Measurements from ENCODE around the gene KNSTRN.

The KNSTRN gene

GRCh38 chr15:40428185-40428584 is 45.7 kb downstream of the KNSTRN start:
- H3K4me1 ChIP-seq (ENCODE audit: low read length), result no peaks in the 10 kb centered on the region
- no peaks in the 10 kb centered on the region for H3F3A ChIP-seq (ENCODE audit: insufficient read depth, low read length)
- no peaks in the 10 kb centered on the region for H3K9me2 ChIP-seq (replicated peaks; ENCODE audit: insufficient read depth, low read length)
- no peak overlapping the region for H3K4me2 ChIP-seq (ENCODE audit: low read depth, low read length)
- H3K27me3 ChIP-seq (replicated peaks; ENCODE audit: insufficient read depth, low read length), result no peaks in the 10 kb centered on the region
- H3K79me2 ChIP-seq (ENCODE audit: low read length), result no peaks in the 10 kb centered on the region
- TF ChIP-seq CTCF (IDR thresholded peaks at IDR 0.05; ENCODE audit: low read length) (no peak), EZH2phosphoT487 (IDR thresholded peaks at IDR 0.05; ENCODE audit: low read length) (no peak), EZH2 (optimal IDR thresholded peaks at IDR 0.05; ENCODE audit: low read depth, low read length) (no peak)
- no peaks in the 10 kb centered on the region for H3K9me3 ChIP-seq (replicated peaks; ENCODE audit: insufficient read depth, low read length)
- H2AFZ ChIP-seq (ENCODE audit: low read length), result no peak overlapping the region
- H3K36me3 ChIP-seq (replicated peaks; ENCODE audit: insufficient read depth, low read length), result no peaks in the 10 kb centered on the region
- no peak overlapping the region for H3K4me3 ChIP-seq (ENCODE audit: low read length)
- no peak for DNase-seq
- no peak overlapping the region for H3K9ac ChIP-seq (ENCODE audit: low read length)
- no peaks in the 10 kb centered on the region for H4K20me1 ChIP-seq (ENCODE audit: insufficient read depth, low read length)
- no peak overlapping the region for H3K27ac ChIP-seq (ENCODE audit: low read length)

DNA sequence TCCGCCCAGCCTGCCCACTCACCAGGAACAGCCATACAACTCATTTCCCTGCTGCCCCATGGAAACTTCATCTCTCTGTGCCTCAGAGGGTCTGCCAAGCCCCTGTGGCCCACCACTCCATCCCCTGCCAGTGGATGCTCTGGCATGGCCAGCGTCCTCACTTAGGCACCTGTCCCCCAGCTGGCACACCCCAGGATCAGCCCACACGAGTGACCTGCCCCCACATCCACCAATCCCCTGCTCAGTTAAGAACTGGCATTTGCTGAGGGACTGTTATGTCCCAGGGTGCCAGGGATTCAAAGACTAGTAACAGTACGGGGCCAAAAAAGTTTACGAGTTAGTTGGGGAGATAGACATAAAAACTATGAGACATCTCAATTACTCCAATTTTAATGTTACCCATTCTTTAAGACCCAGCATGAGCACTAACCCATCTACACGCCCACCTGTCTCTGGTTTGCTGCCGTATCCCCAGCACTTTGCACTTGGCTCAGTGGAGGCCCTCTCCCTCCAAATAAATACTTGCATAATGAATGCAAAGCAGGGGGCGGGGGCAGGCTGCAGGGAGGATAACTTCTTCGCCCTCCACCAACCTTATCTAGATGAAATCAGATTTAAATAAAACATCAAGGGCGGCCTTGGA is 46.7 kb downstream of the KNSTRN start:
- TF ChIP-seq EZH2phosphoT487 (IDR thresholded peaks at IDR 0.05; ENCODE audit: low read length) (no peak), EZH2 (optimal IDR thresholded peaks at IDR 0.05; ENCODE audit: low read depth, low read length) (no peak), CTCF (IDR thresholded peaks at IDR 0.05; ENCODE audit: low read length) (no peak)
- Histone ChIP-seq H3K9me2 (replicated peaks; ENCODE audit: insufficient read depth, low read length) (no peaks in the 10 kb centered on the region), H3K27ac (ENCODE audit: low read length) (no peak overlapping the region), H3K9ac (ENCODE audit: low read length) (no peak overlapping the region), H3K4me2 (ENCODE audit: low read depth, low read length) (no peak overlapping the region), H3K4me1 (ENCODE audit: low read length) (no peaks in the 10 kb centered on the region), H3K79me2 (ENCODE audit: low read length) (no peaks in the 10 kb centered on the region), H3K27me3 (replicated peaks; ENCODE audit: insufficient read depth, low read length) (no peaks in the 10 kb centered on the region), H3K9me3 (replicated peaks; ENCODE audit: insufficient read depth, low read length) (no peaks in the 10 kb centered on the region), H3K36me3 (replicated peaks; ENCODE audit: insufficient read depth, low read length) (no peaks in the 10 kb centered on the region), H2AFZ (ENCODE audit: low read length) (no peak overlapping the region), H4K20me1 (ENCODE audit: insufficient read depth, low read length) (no peaks in the 10 kb centered on the region), H3K4me3 (ENCODE audit: low read length) (no peak overlapping the region), H3F3A (ENCODE audit: insufficient read depth, low read length) (no peaks in the 10 kb centered on the region)
- DNase-seq, result no peak

- Histone ChIP-seq H3K9me2 (replicated peaks; ENCODE audit: insufficient read depth, low read length) (no peaks in the 10 kb centered on the region), H3K4me2 (ENCODE audit: low read depth, low read length) (no peak overlapping the region), H3K9me3 (replicated peaks; ENCODE audit: insufficient read depth, low read length) (no peaks in the 10 kb centered on the region), H2AFZ (ENCODE audit: low read length) (no peak overlapping the region), H3K36me3 (replicated peaks; ENCODE audit: insufficient read depth, low read length) (no peaks in the 10 kb centered on the region), H3F3A (ENCODE audit: insufficient read depth, low read length) (no peaks in the 10 kb centered on the region), H3K4me3 (ENCODE audit: low read length) (no peak overlapping the region), H3K9ac (ENCODE audit: low read length) (no peak overlapping the region), H3K27ac (ENCODE audit: low read length) (no peak overlapping the region), H3K27me3 (replicated peaks; ENCODE audit: insufficient read depth, low read length) (no peaks in the 10 kb centered on the region), H3K4me1 (ENCODE audit: low read length) (no peaks in the 10 kb centered on the region), H4K20me1 (ENCODE audit: insufficient read depth, low read length) (no peaks in the 10 kb centered on the region), H3K79me2 (ENCODE audit: low read length) (no peaks in the 10 kb centered on the region)
- TF ChIP-seq EZH2 (optimal IDR thresholded peaks at IDR 0.05; ENCODE audit: low read depth, low read length) (no peak), EZH2phosphoT487 (IDR thresholded peaks at IDR 0.05; ENCODE audit: low read length) (no peak), CTCF (IDR thresholded peaks at IDR 0.05; ENCODE audit: low read length) (no peak)
- no peak for DNase-seq
These were observed 47.8 kb downstream of the KNSTRN start for GRCh38 chr15:40430271-40430805.

Measured in MM.1S (cell line).